Measurements from ENCODE around the gene ARMC9.

GRCh38 chr2:231364961-231365810, 166.8 kb downstream of the ARMC9 start:
- TF ChIP-seq POLR2AphosphoS5 (IDR thresholded peaks at IDR 0.05; ENCODE audit: low read depth, low read length) (peak; percentile 87), CTCF (IDR thresholded peaks at IDR 0.05) (no peak)
